OCI-LY1 (cell line): Measurements from ENCODE around the gene SH3PXD2A.

Experiments used
- EZH2 ChIP-seq: fragments of 200-600 bp; sonication (generic), shearing (Covaris generic); IDR thresholded peaks from 2 replicates; pipeline ENCODE4 v1.8.0; 2017; ENCODE audit warnings: borderline replicate concordance, mixed run types, mild to moderate bottlenecking, antibody characterized with exemption, low read length, moderate library complexity, mixed read lengths
- TF ChIP-seq, protein P1 (sequence below): fragments of 200-600 bp; sonication (generic), shearing (Covaris generic); IDR thresholded peaks from 2 replicates; pipeline ENCODE4 v1.5.1; 2017; ENCODE audit warnings: mild to moderate bottlenecking, antibody characterized with exemption, low read length, moderate library complexity, mixed read lengths

DNA sequence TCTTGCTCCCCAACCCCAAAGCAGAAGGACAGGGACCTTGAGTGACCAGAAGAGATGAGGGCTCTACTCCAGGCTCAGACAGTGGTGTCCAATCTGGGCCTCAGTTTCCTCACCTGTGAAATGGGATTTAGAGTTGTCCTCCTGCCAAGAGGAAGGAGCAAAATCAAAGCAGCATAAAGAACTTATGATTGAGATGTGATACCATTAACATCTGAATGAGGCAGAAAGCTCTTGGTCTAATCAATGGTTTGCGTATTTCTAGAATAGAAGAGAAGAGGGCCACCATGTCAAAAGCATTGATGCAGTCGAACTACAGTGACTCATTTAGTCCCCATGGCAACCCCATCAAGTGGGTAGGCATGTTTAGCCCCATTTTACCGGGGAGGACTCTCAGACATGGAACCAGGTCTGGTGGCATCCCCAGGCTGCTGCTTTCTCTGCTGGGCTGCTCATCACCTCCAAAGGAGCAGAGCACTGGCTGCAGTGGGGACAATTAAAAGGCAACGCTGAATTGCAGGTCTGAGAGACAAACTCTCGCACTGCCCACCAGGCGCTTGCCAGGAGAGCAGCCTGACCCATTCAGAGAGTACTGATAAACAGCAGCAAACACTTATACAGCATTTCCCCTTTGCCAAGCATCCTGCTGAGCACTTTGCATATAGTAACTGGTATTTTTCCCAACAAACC is 186.0 kb downstream of the SH3PXD2A start:
- no peak for TF ChIP-seq EZH2
- TF ChIP-seq, protein P1, sequence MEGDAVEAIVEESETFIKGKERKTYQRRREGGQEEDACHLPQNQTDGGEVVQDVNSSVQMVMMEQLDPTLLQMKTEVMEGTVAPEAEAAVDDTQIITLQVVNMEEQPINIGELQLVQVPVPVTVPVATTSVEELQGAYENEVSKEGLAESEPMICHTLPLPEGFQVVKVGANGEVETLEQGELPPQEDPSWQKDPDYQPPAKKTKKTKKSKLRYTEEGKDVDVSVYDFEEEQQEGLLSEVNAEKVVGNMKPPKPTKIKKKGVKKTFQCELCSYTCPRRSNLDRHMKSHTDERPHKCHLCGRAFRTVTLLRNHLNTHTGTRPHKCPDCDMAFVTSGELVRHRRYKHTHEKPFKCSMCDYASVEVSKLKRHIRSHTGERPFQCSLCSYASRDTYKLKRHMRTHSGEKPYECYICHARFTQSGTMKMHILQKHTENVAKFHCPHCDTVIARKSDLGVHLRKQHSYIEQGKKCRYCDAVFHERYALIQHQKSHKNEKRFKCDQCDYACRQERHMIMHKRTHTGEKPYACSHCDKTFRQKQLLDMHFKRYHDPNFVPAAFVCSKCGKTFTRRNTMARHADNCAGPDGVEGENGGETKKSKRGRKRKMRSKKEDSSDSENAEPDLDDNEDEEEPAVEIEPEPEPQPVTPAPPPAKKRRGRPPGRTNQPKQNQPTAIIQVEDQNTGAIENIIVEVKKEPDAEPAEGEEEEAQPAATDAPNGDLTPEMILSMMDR = no peak
